Fibroblast of gingiva (primary cell): Measurements from ENCODE around the gene PRF1.

Source experiments
- DNase-seq: peaks from one replicate; pipeline ENCODE4 v3.0.0-alpha.2; 2011; ENCODE audit warnings: low read depth

The PRF1 gene

GRCh38 chr10:70559861-70560260 is 42.7 kb downstream of the PRF1 start:
- no peak for DNase-seq

GRCh38 chr10:70558871-70559810 is 43.4 kb downstream of the PRF1 start:
- no peak for DNase-seq

GRCh38 chr10:70558295-70558694 is 44.2 kb downstream of the PRF1 start:
- DNase-seq: no peak

GRCh38 chr10:70557876-70558275 is 44.7 kb downstream of the PRF1 start:
- DNase-seq: no peak

GRCh38 chr10:70557086-70557845 is 45.3 kb downstream of the PRF1 start:
- no peak for DNase-seq

- no peak for DNase-seq
These were observed 47.2 kb downstream of the PRF1 start for GRCh38 chr10:70555371-70555770.

- no peak for DNase-seq
These were observed 50.0 kb downstream of the PRF1 start for GRCh38 chr10:70552586-70552985.

GRCh38 chr10:70551971-70552422 is 50.5 kb downstream of the PRF1 start:
- peak; percentile 91 for DNase-seq

GRCh38 chr10:70551466-70551865 is 51.1 kb downstream of the PRF1 start:
- no peak for DNase-seq

GRCh38 chr10:70550459-70550858 is 52.1 kb downstream of the PRF1 start:
- DNase-seq: no peak

GRCh38 chr10:70549962-70550458 is 52.5 kb downstream of the PRF1 start:
- DNase-seq: peak; percentile 32

- DNase-seq: no peak
These were observed 53.1 kb downstream of the PRF1 start for GRCh38 chr10:70549351-70549961.
